HCT116 (cell line): Measurements from ENCODE around the gene NAA16. TPM values are rescaled to one million over a fixed set of nuclear protein-coding genes. Genes with fewer than 3 reads are reported as not detected.

Experiments used
- ATAC-seq: fragments of 200-7000 bp; cut with Tn5 transposase; 2 replicates; pipeline ENCODE4 v1.9.1; 2020; ENCODE audit warnings: mild to moderate bottlenecking, moderate library complexity
- BruUV-seq: library from RNA; stranded (reverse); fragments of 400-500 nt; replicated peaks from 2 replicates; lab custom pipeline; 2021; lab: Mats Ljungman, UMichigan
- CTCF ChIA-PET: fragments of 300-600 bp; sonication (Branson Sonifier 250); formaldehyde crosslinking; loops from one replicate; lab custom pipeline; 2021; ENCODE audit warnings: antibody characterized with exemption; lab: Charles Lee
- POLR2A ChIA-PET: fragments of 300-600, 350-600 bp; sonication (Branson Sonifier 250); formaldehyde crosslinking; loops from one replicate; lab custom pipeline; 2021; ENCODE audit warnings: antibody characterized with exemption; lab: Charles Lee
- RAD21 ChIA-PET, 2 experiments: fragments of 300-600 bp; sonication (Branson Sonifier 250); formaldehyde crosslinking; loops; one replicate each; lab custom pipeline; 2023; ENCODE audit warnings: low total read pairs in 2 of 2; ENCODE audit not compliant: uncharacterized antibody in 2 of 2, unreplicated experiment in 2 of 2, low non-redundant PET in 1 of 2; lab: Charles Lee
- DNase-seq: peaks from one replicate; pipeline ENCODE4 v3.0.0-alpha.2; 2010; ENCODE audit warnings: low read depth, low spot score
- H2AFZ ChIP-seq: fragments of 200-600 bp; shearing (Covaris generic), sonication (generic); 2 replicates; pipeline ENCODE4 v1.6.1; 2017; ENCODE audit warnings: low read depth, mixed run types, mixed read lengths, antibody characterized with exemption, low read length; ENCODE audit not compliant: poor library complexity, severe bottlenecking
- H3K27ac ChIP-seq: 2 replicates; pipeline ENCODE4 v1.5.1; 2012; ENCODE audit warnings: low read depth, low read length
- H3K27me3 ChIP-seq: fragments of 200-600 bp; sonication (generic); 2 replicates; pipeline ENCODE4 v1.6.1; 2016; ENCODE audit warnings: mixed run types, low read length, mixed read lengths; ENCODE audit not compliant: insufficient read depth
- H3K36me3 ChIP-seq, 2 experiments: fragments of 200-500 bp in 1 of 2; fragments of 200-600 bp in 1 of 2; sonication (Bioruptor generic) in 1 of 2; sonication (generic) in 1 of 2; 2 replicates each; pipeline versions ENCODE4 v1.5.1 to v1.6.1; 2014 to 2016; ENCODE audit warnings: low read length in 2 of 2, inconsistent platforms in 1 of 2, mixed read lengths in 1 of 2, mixed run types in 1 of 2; ENCODE audit not compliant: insufficient read depth in 2 of 2, control insufficient read depth in 1 of 2
- H3K4me1 ChIP-seq, 2 experiments: fragments of 200-600 bp in 1 of 2; sonication (generic) in 1 of 2; 2 replicates each; pipeline versions ENCODE4 v1.5.1 to v1.6.1; 2012 to 2017; ENCODE audit warnings: low read length in 2 of 2, inconsistent platforms in 1 of 2, mild to moderate bottlenecking in 1 of 2, mixed read lengths in 1 of 2, mixed run types in 1 of 2, moderate library complexity in 1 of 2; ENCODE audit not compliant: insufficient read depth in 2 of 2, control insufficient read depth in 1 of 2
- H3K4me2 ChIP-seq: fragments of 200-600 bp; sonication (generic); 2 replicates; pipeline ENCODE4 v1.6.1; 2017; ENCODE audit warnings: mixed run types, low read length, mixed read lengths
- H3K4me3 ChIP-seq, 2 experiments: fragments of 200-600 bp in 1 of 2; sonication (generic) in 1 of 2; replicated peaks in 1 of 2; 2 replicates each; pipeline ENCODE4 v1.5.1; 2011 to 2016; ENCODE audit warnings: low read length in 2 of 2, control low read depth in 1 of 2, low read depth in 1 of 2, mild to moderate bottlenecking in 1 of 2, mixed read lengths in 1 of 2, mixed run types in 1 of 2
- H3K79me2 ChIP-seq: fragments of 200-600 bp; sonication (generic); 2 replicates; pipeline ENCODE4 v1.6.1; 2017; ENCODE audit warnings: mild to moderate bottlenecking, mixed run types, low read length, moderate library complexity, mixed read lengths; ENCODE audit not compliant: insufficient read depth
- H3K9ac ChIP-seq: fragments of 200-600 bp; sonication (generic); 2 replicates; pipeline ENCODE4 v1.6.1; 2016; ENCODE audit warnings: low read length, mixed read lengths
- H3K9me2 ChIP-seq: fragments of 200-600 bp; sonication (generic), shearing (Covaris generic); 2 replicates; pipeline ENCODE4 v1.6.1; 2017; ENCODE audit warnings: mixed run types, mild to moderate bottlenecking, moderate library complexity; ENCODE audit not compliant: insufficient read depth
- H3K9me3 ChIP-seq, 2 experiments: fragments of 200-500 bp in 1 of 2; fragments of 200-600 bp in 1 of 2; sonication (Bioruptor generic) in 1 of 2; sonication (generic) in 1 of 2; 2 replicates each; pipeline ENCODE4 v1.6.1; 2014 to 2017; ENCODE audit warnings: low read length in 2 of 2, mixed read lengths in 2 of 2, inconsistent platforms in 1 of 2, low read depth in 1 of 2, mild to moderate bottlenecking in 1 of 2, mixed run types in 1 of 2, moderate library complexity in 1 of 2; ENCODE audit not compliant: control insufficient read depth in 1 of 2, insufficient read depth in 1 of 2
- H4K20me1 ChIP-seq: fragments of 200-600 bp; sonication (generic), shearing (Covaris generic); 2 replicates; pipeline ENCODE4 v1.6.1; 2017; ENCODE audit warnings: mixed run types, mild to moderate bottlenecking, moderate library complexity; ENCODE audit not compliant: insufficient read depth
- CEBPB ChIP-seq: IDR thresholded peaks from 2 replicates; pipeline ENCODE4 v1.6.1; 2012; ENCODE audit warnings: low read depth
- FOSL1 ChIP-seq: IDR thresholded peaks from 2 replicates; pipeline ENCODE4 v1.6.1; 2012; ENCODE audit warnings: low read depth
- RAD21 ChIP-seq: IDR thresholded peaks from 2 replicates; pipeline ENCODE4 v1.6.1; 2012; ENCODE audit warnings: low read depth, mild to moderate bottlenecking
- SIN3A ChIP-seq: IDR thresholded peaks from 2 replicates; pipeline ENCODE4 v1.6.1; 2012; ENCODE audit warnings: low read depth
- ZNF274 ChIP-seq: fragments of 200-500 bp; sonication (Bioruptor generic); IDR thresholded peaks from 2 replicates; pipeline ENCODE4 v1.6.1; 2014; ENCODE audit warnings: mild to moderate bottlenecking, low read depth, low read length, inconsistent platforms
- intact Hi-C: fragments of 100-400 bp; cut with micrococcal nuclease; formaldehyde crosslinking; loops from 2 replicates; pipeline ENCODE4 v1.10.0; 2022
- total RNA-seq: library from RNA; stranded (reverse); gene quantifications from one replicate; pipeline ENCODE4 v1.2.1, GENCODE V29; 2021; ENCODE audit not compliant: unreplicated experiment
- TF ChIP-seq, protein P1 (sequence below), 3 experiments: fragments of 200-600 bp in 1 of 3; sonication (generic) in 1 of 3; IDR thresholded peaks in 2 of 3; conservative IDR thresholded peaks in 1 of 3; 2 replicates each; pipeline ENCODE4 v1.5.1; 2012 to 2017; ENCODE audit warnings: low read depth in 2 of 3, low read length in 2 of 3, antibody characterized with exemption in 1 of 3, borderline replicate concordance in 1 of 3, control low read depth in 1 of 3, mild to moderate bottlenecking in 1 of 3, mixed read lengths in 1 of 3, mixed run types in 1 of 3, moderate library complexity in 1 of 3; ENCODE audit not compliant: insufficient read depth in 1 of 3
- TF ChIP-seq, protein P2 (sequence below): IDR thresholded peaks from 2 replicates; pipeline ENCODE4 v1.6.1; 2012

Gene NAA16
- total RNA-seq, 1 experiment from 2014 or later: 19.1 TPM

- TF ChIP-seq, protein P1, sequence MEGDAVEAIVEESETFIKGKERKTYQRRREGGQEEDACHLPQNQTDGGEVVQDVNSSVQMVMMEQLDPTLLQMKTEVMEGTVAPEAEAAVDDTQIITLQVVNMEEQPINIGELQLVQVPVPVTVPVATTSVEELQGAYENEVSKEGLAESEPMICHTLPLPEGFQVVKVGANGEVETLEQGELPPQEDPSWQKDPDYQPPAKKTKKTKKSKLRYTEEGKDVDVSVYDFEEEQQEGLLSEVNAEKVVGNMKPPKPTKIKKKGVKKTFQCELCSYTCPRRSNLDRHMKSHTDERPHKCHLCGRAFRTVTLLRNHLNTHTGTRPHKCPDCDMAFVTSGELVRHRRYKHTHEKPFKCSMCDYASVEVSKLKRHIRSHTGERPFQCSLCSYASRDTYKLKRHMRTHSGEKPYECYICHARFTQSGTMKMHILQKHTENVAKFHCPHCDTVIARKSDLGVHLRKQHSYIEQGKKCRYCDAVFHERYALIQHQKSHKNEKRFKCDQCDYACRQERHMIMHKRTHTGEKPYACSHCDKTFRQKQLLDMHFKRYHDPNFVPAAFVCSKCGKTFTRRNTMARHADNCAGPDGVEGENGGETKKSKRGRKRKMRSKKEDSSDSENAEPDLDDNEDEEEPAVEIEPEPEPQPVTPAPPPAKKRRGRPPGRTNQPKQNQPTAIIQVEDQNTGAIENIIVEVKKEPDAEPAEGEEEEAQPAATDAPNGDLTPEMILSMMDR (IDR thresholded peaks at IDR 0.05 in 2 of 3, conservative IDR thresholded peaks at IDR 0.05 in 1 of 3; ENCODE audit: borderline replicate concordance in 1 of 3, insufficient read depth in 1 of 3, low read depth in 2 of 3, low read length in 2 of 3): no peak
- TF ChIP-seq FOSL1 (no peak), CEBPB (no peak), SIN3A (no peak)
- TF ChIP-seq, protein P2, sequence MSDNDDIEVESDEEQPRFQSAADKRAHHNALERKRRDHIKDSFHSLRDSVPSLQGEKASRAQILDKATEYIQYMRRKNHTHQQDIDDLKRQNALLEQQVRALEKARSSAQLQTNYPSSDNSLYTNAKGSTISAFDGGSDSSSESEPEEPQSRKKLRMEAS: no peak
Observed at GRCh38 chr13:41411060-41411459, 100.0 kb downstream of the NAA16 start (continued).

- Histone ChIP-seq H3K9ac (no peak overlapping the region), H3K9me3 (no peaks in the 10 kb centered on the region), H3K9me2 (no peaks in the 10 kb centered on the region), H3K27ac (no peak overlapping the region), H2AFZ (no peak overlapping the region), H3K79me2 (no peaks in the 10 kb centered on the region), H3K36me3 (no peaks in the 10 kb centered on the region), H3K4me1 (0 out of 4 replicates have a peak, but pooled peaks cover 0 to 4% of the 10 kb centered on the region in 2 experiments), H3K4me3 (no peak overlapping the region), H4K20me1 (no peaks in the 10 kb centered on the region), H3K4me2 (no peak overlapping the region), H3K27me3 (no peaks in the 10 kb centered on the region)
- DNase-seq (peak; percentile 23), ATAC-seq (peak; percentile 89)
- TF ChIP-seq RAD21 (peak; percentile 70), ZNF274 (no peak)
- TF ChIP-seq, protein P1 (IDR thresholded peaks at IDR 0.05 in 2 of 3, conservative IDR thresholded peaks at IDR 0.05 in 1 of 3; ENCODE audit: borderline replicate concordance in 1 of 3, insufficient read depth in 1 of 3, low read depth in 2 of 3, low read length in 2 of 3): peak; percentile 24 to 36 (median 32); a peak in 3 of 6 replicates
- no TSS peak for BruUV-seq
- CTCF ChIA-PET: interaction anchor here (0.6 to 2.8 kb wide), 5 partner anchors 36 to 507 kb away, joined by 4 to 30 read pairs (median 4); no protein-coding TSS in a partner anchor
- POLR2A ChIA-PET: no interaction called here
- intact Hi-C loops: loop anchor here (1.0 kb wide), 2 partner anchors 241 to 699 kb away; no protein-coding TSS in a partner anchor
- RAD21 ChIA-PET: interaction anchor here (0.6 to 1.6 kb wide), 2 partner anchors 237 to 241 kb away, joined by 3 to 7 read pairs; no protein-coding TSS in a partner anchor
Observed at GRCh38 chr13:41411522-41411921, 100.5 kb downstream of the NAA16 start.
